Measurements from ENCODE around the gene ANGPTL1. TPM values are rescaled to one million over a fixed set of nuclear protein-coding genes. Genes with fewer than 3 reads are reported as not detected.

Gene ANGPTL1
- total RNA-seq, 4 donors from 2014 or later: 4.3 to 23.4 (median 10.6) TPM

DNA sequence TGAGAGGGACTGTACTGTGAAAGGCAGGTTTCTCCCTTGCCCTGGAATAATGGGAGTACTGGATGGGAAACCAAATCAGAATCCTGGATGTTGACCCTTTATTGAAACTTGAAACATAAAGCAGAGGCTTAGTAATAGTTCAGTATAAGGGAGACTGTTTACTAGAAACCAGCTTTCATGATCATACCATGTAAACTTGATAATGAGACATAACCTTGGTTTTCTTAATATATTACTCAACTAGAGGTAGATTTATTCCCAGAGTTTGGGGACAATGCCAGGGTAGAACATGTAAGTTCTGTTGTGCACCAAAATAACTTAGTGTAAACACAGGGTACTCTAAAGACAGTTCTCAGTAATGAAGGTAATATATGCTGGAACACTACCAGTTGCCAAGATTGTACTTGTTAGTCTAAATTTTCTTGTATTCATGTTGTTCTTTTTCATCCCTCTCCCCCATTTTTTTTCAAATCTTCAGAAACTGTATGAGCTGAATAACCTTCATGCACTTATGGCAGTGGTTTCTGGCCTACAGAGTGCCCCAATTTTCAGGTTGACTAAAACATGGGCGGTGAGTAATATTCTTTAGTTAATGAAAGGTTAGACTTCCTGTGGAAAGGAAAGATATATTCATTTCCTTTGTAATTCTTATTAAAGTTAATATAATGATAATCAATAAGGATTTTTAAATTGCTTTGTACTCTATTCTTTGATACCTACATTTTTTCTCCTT lies 49.6 kb downstream of the ANGPTL1 start:
- TF ChIP-seq POLR2AphosphoS5 (IDR thresholded peaks at IDR 0.05): no peak
- TF ChIP-seq EP300 (IDR thresholded peaks at IDR 0.05): no peak
- no peak for TF ChIP-seq POLR2A (IDR thresholded peaks at IDR 0.05)
- TF ChIP-seq, protein P1, sequence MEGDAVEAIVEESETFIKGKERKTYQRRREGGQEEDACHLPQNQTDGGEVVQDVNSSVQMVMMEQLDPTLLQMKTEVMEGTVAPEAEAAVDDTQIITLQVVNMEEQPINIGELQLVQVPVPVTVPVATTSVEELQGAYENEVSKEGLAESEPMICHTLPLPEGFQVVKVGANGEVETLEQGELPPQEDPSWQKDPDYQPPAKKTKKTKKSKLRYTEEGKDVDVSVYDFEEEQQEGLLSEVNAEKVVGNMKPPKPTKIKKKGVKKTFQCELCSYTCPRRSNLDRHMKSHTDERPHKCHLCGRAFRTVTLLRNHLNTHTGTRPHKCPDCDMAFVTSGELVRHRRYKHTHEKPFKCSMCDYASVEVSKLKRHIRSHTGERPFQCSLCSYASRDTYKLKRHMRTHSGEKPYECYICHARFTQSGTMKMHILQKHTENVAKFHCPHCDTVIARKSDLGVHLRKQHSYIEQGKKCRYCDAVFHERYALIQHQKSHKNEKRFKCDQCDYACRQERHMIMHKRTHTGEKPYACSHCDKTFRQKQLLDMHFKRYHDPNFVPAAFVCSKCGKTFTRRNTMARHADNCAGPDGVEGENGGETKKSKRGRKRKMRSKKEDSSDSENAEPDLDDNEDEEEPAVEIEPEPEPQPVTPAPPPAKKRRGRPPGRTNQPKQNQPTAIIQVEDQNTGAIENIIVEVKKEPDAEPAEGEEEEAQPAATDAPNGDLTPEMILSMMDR (IDR thresholded peaks at IDR 0.05): no peak
- DNase-seq (ENCODE audit: low spot score in 2 of 2): no peak
- Histone ChIP-seq H3K27me3 (no peaks in the 10 kb centered on the region), H3K27ac (no peak overlapping the region), H3K4me1 (no peaks in the 10 kb centered on the region), H3K36me3 (no peaks in the 10 kb centered on the region), H3K4me3 (no peak overlapping the region), H3K9me3 (no peaks in the 10 kb centered on the region)
- 92% methylated on average over 1 of the region's 1 CpG for WGBS

DNA sequence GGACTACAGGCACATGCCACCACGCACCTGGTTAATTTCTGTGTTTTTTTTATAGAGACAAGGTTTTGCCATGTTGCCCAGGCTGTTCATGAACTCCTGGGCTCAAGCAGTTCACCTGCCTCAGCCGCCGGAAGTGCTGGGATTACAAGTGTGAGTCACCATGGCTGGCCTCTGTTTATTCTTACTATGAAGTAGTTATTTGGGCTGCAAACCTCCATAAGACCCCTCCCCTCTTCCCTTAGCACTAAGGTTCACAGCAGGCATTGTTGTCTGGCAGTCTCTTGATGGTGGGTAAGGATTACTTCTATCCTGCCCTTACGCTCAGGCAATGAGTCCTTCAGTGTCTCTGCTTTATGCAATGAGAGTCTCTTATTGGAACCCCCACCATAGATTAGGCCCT lies 51.8 kb downstream of the ANGPTL1 start:
- H3K27ac ChIP-seq: no peak overlapping the region
- no peak overlapping the region for H3K4me3 ChIP-seq
- no peak for DNase-seq (ENCODE audit: low spot score in 2 of 2)
- no peaks in the 10 kb centered on the region for H3K9me3 ChIP-seq
- TF ChIP-seq POLR2A (IDR thresholded peaks at IDR 0.05): no peak
- no peak for TF ChIP-seq EP300 (IDR thresholded peaks at IDR 0.05)
- no peak for TF ChIP-seq POLR2AphosphoS5 (IDR thresholded peaks at IDR 0.05)
- TF ChIP-seq, protein P1 (IDR thresholded peaks at IDR 0.05): no peak
- no peaks in the 10 kb centered on the region for H3K4me1 ChIP-seq
- no peaks in the 10 kb centered on the region for H3K27me3 ChIP-seq
- WGBS: 94% methylated on average over 4 of the region's 4 CpGs
- H3K36me3 ChIP-seq: no peaks in the 10 kb centered on the region

DNA sequence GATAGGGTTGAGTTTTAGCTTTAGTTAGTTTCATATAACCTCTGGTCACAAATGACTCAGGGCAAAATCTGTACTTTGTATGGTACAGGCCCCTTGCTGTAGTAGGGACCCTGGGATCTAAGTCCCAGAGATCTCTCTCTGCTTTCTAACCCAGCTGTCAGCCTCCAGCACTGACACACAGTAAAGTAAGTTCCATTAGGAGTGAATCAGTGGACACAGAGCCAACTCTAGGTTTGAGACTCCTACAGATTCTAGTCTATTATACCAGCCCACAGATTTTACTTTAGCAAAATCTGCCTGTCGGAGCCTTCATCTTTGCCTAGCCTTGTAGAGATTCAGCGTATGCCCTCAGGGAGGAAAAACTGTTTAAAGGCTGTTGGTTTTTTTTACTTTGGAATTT lies 52.5 kb downstream of the ANGPTL1 start:
- Histone ChIP-seq H3K27me3 (no peaks in the 10 kb centered on the region), H3K36me3 (no peaks in the 10 kb centered on the region), H3K4me3 (no peak overlapping the region), H3K4me1 (no peaks in the 10 kb centered on the region), H3K9me3 (no peaks in the 10 kb centered on the region), H3K27ac (no peak overlapping the region)
- DNase-seq (ENCODE audit: low spot score in 2 of 2): no peak
- 79% methylated on average over 2 of the region's 2 CpGs for WGBS
- TF ChIP-seq EP300 (IDR thresholded peaks at IDR 0.05) (no peak), POLR2AphosphoS5 (IDR thresholded peaks at IDR 0.05) (no peak), POLR2A (IDR thresholded peaks at IDR 0.05) (no peak)
- TF ChIP-seq, protein P1 (IDR thresholded peaks at IDR 0.05): no peak

DNA sequence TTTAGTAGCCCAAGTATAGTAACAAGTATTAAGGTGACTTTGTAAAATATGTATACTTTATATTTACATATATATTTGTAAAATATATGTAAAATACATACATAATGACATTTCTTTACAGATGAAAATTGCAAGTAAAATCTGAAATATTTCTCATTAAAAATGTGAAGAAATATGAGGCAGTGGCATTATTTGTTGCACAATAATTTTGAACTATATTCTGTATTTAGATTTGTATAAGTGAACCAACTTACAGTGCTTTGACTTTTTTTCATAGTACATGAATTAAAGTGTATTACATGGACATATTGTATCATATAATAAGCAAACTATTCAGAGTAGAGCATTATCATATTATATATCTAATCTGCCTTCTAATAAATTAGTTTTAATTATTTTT lies 60.3 kb downstream of the ANGPTL1 start:
- Histone ChIP-seq H3K27me3 (no peaks in the 10 kb centered on the region), H3K27ac (no peak overlapping the region), H3K4me3 (no peak overlapping the region), H3K36me3 (peaks cover 5% of the 10 kb centered on the region), H3K9me3 (no peaks in the 10 kb centered on the region), H3K4me1 (no peaks in the 10 kb centered on the region)
- DNase-seq (ENCODE audit: low spot score in 2 of 2): no peak
- no peak for TF ChIP-seq POLR2A (IDR thresholded peaks at IDR 0.05)
- no peak for TF ChIP-seq EP300 (IDR thresholded peaks at IDR 0.05)
- TF ChIP-seq, protein P1 (IDR thresholded peaks at IDR 0.05): no peak
- no peak for TF ChIP-seq POLR2AphosphoS5 (IDR thresholded peaks at IDR 0.05)

DNA sequence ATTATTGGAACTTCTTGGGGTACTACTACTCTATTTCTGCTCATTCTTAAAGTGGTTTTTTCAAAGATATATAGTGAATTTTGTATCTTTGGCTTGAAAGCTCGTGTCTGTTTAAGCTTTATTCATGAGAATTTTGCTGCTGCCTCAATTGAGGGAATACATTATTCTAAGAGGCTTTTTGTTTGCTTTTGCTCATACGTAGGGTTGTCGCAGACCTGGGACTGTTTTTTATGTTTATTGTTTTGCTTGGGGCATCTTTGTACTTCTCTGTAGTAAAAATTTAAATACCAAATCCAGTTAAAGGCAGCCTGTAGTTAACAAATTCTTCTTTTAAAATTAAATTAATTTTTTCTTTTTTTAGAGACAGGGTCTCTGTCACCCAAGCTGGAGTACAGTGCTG lies 62.3 kb downstream of the ANGPTL1 start:
- DNase-seq (ENCODE audit: low spot score in 2 of 2): no peak
- Histone ChIP-seq H3K27me3 (no peaks in the 10 kb centered on the region), H3K27ac (no peak overlapping the region), H3K4me1 (no peaks in the 10 kb centered on the region), H3K4me3 (no peak overlapping the region), H3K9me3 (no peaks in the 10 kb centered on the region), H3K36me3 (peaks cover 5% of the 10 kb centered on the region)
- TF ChIP-seq POLR2AphosphoS5 (IDR thresholded peaks at IDR 0.05) (no peak), POLR2A (IDR thresholded peaks at IDR 0.05) (no peak), EP300 (IDR thresholded peaks at IDR 0.05) (no peak)
- TF ChIP-seq, protein P1 (IDR thresholded peaks at IDR 0.05): no peak
- 92% methylated on average over 3 of the region's 3 CpGs for WGBS
